BJ (cell line): ENCODE measurements around the gene PPFIA2. TPM values are rescaled to one million over a fixed set of nuclear protein-coding genes. Genes with fewer than 3 reads are reported as not detected.

Source experiments
- CTCF ChIA-PET: fragments of 350-600 bp; formaldehyde crosslinking; extraction: SDS; loops from one replicate; lab custom pipeline; 2021; ENCODE audit warnings: antibody characterized with exemption, inconsistent platforms; lab: Yijun Ruan, JAX
- POLR2A ChIA-PET: fragments of 300-600 bp; sonication (Branson Sonifier 250); formaldehyde crosslinking; extraction: SDS; loops from one replicate; lab custom pipeline; 2021; ENCODE audit warnings: antibody characterized with exemption; lab: Charles Lee
- DNase-seq: peaks from one replicate; pipeline ENCODE4 v3.0.0-alpha.2; 2011; ENCODE audit warnings: low read depth
- H3K27me3 ChIP-seq: 2 replicates; pipeline ENCODE4 v1.6.0; 2011; ENCODE audit warnings: low read length; ENCODE audit not compliant: control insufficient read depth, insufficient read depth
- H3K36me3 ChIP-seq: 2 replicates; pipeline ENCODE4 v1.5.1; 2011; ENCODE audit warnings: low read length; ENCODE audit not compliant: control insufficient read depth, insufficient read depth
- H3K4me3 ChIP-seq: 2 replicates; pipeline ENCODE4 v1.5.1; 2011; ENCODE audit warnings: low read depth, mild to moderate bottlenecking, control low read depth, low read length
- CTCF ChIP-seq: IDR thresholded peaks from 2 replicates; pipeline ENCODE4 v1.5.1; 2011; ENCODE audit warnings: low read depth, mild to moderate bottlenecking, control low read depth, inconsistent platforms, low read length, moderate library complexity; ENCODE audit not compliant: insufficient read depth
- polyA plus RNA-seq: library from polyadenylated mRNA; depleted of rRNA; stranded (reverse); fragments of >200 nt; gene quantifications from 2 replicates; pipeline ENCODE4 v1.2.3, GENCODE V29; 2011

The PPFIA2 gene
- polyA plus RNA-seq, 1 experiment: not detected

GRCh38 chr12:81465191-81465590, 294.0 kb downstream of the PPFIA2 start:
- no peak overlapping the region for H3K4me3 ChIP-seq
- ChIA-PET CTCF (no interaction called here), POLR2A (no interaction called here)
- no peaks in the 10 kb centered on the region for H3K36me3 ChIP-seq
- no peaks in the 10 kb centered on the region for H3K27me3 ChIP-seq
- DNase-seq: no peak
- no peak for TF ChIP-seq CTCF

GRCh38 chr12:81461163-81461562, 298.0 kb downstream of the PPFIA2 start:
- Histone ChIP-seq H3K4me3 (no peak overlapping the region), H3K27me3 (no peaks in the 10 kb centered on the region), H3K36me3 (no peaks in the 10 kb centered on the region)
- TF ChIP-seq CTCF: no peak
- ChIA-PET CTCF (no interaction called here), POLR2A (no interaction called here)
- no peak for DNase-seq

- CTCF ChIA-PET: interaction anchor here (0.6 to 1.6 kb wide), 8 partner anchors 9 to 177 kb away, joined by 3 to 6 read pairs (median 3); no protein-coding TSS in a partner anchor
- Histone ChIP-seq H3K27me3 (no peaks in the 10 kb centered on the region), H3K36me3 (no peaks in the 10 kb centered on the region), H3K4me3 (no peak overlapping the region)
- POLR2A ChIA-PET: no interaction called here
- DNase-seq: no peak
- peak; percentile 61 for TF ChIP-seq CTCF
Observed at GRCh38 chr12:81450920-81451739, 308.0 kb downstream of the PPFIA2 start.

GRCh38 chr12:81441629-81442028, 317.5 kb downstream of the PPFIA2 start:
- Histone ChIP-seq H3K27me3 (no peaks in the 10 kb centered on the region), H3K4me3 (no peak overlapping the region), H3K36me3 (no peaks in the 10 kb centered on the region)
- ChIA-PET CTCF (no interaction called here), POLR2A (no interaction called here)
- no peak for TF ChIP-seq CTCF
- DNase-seq: no peak

- DNase-seq: no peak
- Histone ChIP-seq H3K27me3 (no peaks in the 10 kb centered on the region), H3K36me3 (no peaks in the 10 kb centered on the region), H3K4me3 (no peak overlapping the region)
- TF ChIP-seq CTCF: no peak
- ChIA-PET POLR2A (no interaction called here), CTCF (interaction anchor here (0.6 to 0.9 kb wide), 3 partner anchors 11 to 1109 kb away, joined by 3 read pairs; no protein-coding TSS in a partner anchor)
Observed at GRCh38 chr12:81440001-81440400, 319.1 kb downstream of the PPFIA2 start.
